Stimulated activated naive CD4-positive, alpha-beta T cell treated with Interleukin-2 at 50 U/mL for 16 hours (primary cell): ENCODE measurements around the gene ITGA7.
"Not testable (repeated sequence)": the region's sequence is repeated elsewhere in the genome, so short reads cannot be mapped to it uniquely, and the experiment has no call there.

Experiments
- DNase-seq: peaks from one replicate; lab custom pipeline; 2025; lab: John Stamatoyannopoulos, UW

ITGA7 gene

DNA sequence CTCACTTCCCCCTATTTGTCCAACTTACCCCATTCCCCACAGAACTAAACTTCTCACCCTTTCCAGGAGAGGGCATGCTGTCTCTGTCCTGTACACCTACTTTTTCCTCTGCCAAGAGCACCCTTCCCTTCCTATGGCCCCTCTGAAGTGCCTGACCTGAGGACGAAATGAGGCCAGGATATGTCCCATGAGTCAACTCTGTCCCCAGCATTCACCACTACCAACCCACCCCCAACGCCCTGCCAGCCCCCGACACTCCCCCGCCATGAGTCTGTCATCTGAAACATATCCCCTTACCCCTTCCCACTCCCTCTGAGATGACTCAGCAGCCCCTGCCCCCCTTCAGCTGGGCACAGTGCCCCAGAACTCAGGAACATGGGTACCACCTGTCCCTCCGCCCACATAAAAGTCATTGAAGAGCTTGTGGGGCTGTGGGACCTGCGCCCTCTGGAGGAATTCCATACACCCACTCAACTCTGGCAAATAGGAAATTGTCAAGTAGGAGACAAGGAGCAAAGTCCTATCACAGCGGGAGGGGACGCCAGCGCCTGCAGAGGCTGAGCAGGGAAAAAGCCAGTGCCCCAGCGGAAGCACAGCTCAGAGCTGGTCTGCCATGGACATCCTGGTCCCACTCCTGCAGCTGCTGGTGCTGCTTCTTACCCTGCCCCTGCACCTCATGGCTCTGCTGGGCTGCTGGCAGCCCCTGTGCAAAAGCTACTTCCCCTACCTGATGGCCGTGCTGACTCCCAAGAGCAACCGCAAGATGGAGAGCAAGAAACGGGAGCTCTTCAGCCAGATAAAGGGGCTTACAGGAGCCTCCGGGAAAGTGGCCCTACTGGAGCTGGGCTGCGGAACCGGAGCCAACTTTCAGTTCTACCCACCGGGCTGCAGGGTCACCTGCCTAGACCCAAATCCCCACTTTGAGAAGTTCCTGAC lies 26.3 kb downstream of the ITGA7 start:
- DNase-seq, result no peak

DNA sequence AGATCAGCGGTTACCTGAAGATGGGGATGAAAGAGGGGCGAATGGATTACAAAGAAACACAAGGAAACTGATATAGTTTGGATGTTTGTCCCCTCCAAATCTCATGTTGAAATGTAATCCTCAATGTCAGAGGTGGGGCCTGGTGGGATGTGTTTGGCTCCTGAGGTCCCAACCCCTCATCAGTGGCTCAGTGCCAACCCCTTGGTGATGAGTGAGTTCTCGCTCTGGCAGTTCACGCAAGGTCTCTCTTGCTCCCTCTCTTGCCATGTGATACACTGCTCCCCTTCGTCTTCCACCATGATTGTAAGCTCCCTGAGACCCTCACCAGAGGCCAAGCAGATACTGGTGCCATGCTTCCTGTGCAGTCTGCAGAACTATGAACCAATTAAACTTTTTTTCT lies 28.0 kb downstream of the ITGA7 start:
- DNase-seq, result no peak

DNA sequence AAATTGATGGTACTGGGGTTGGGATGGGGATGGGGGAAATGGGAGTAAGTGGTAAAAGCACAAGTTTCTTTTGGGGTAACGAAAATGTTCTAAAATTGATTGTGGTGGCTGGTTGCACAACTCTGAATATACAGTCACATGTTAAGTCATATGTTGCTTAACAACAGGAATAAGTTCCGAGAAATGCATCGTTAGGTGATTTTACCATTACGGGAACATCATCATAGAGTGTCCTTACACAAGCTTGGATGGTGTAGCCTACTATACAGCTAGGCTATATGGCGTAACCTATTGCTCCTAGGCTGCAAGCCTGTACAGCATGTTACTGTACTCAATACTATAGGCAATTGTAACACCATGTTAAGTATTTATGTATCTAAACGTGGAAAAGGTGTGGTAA lies 31.0 kb downstream of the ITGA7 start:
- DNase-seq, result no peak

DNA sequence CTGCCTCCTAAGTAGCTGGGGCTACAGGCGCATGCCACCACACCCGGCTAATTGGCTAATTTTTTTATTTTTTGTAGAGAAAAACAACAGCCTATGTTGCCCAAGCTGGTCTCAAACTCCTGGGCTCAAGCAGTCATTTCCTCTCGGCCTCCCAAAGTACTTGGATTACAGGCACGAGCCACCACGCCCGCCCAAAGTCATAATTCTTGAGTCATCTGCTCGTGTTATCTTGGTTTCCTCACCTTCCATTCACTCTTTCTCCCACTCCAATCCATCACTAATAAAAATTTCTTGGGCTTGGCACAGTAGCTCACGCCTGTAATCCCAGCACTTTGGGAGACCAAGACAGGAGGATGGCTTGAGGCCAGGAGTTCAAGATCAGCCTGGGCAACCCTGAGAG lies 32.0 kb downstream of the ITGA7 start:
- no peak for DNase-seq

DNA sequence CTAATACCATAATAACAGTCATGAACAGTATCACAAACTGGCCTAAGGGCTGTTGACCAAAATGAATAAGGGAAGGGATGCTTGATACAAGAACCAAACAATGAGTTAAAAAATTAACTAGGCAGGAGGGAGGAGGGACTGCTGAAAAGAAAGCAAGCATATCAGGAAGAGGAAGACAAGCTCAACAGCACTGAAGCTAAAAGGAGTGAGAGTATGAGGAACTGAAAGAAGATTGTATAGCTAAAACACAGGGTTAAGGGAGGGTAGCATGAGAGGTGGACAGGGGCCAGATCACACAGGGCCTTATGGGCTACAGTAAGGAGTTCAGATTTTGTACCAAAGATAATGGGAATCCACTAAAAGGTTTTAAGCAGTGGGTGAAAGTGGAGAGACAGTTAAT lies 34.1 kb downstream of the ITGA7 start:
- no peak for DNase-seq

DNA sequence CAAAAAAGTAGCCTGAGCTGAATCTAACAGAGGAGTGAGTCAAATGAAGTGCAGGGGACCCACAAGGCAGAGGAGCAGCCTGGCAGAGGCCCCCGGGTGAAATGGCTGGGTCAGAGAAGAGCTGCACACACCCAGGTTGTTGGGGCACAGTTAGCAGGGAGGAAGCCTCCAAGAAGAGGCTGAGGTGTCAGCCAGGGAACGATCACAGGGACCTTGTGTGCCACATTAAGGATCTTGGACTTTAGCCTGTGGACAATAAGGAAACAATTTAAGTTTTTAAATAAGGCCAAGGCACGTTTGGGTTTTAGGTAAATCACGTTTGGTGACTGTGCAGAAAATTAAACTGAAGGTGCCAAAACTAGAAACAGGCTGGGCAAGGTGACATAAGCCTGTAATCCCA lies 36.0 kb downstream of the ITGA7 start:
- DNase-seq, result no peak

DNA sequence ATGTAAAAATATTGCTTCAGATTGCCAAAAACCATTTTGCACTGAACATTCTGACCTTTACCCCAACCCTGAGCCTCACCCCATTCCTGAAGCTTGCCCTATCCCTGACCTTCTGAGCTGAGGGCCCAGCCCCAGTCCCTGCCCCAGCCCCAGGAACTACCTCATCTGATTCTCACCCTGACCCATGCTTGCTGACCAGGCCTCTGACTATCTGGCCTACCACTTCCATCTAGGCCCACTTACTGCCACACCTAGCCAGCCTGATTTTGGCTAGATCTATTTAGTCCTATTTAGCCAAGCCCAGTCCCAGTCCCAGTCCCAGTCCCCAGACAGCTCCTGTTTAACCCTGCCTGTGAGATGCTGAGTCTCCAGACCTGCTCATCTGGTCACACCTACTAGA lies 37.4 kb downstream of the ITGA7 start:
- no peak for DNase-seq

DNA sequence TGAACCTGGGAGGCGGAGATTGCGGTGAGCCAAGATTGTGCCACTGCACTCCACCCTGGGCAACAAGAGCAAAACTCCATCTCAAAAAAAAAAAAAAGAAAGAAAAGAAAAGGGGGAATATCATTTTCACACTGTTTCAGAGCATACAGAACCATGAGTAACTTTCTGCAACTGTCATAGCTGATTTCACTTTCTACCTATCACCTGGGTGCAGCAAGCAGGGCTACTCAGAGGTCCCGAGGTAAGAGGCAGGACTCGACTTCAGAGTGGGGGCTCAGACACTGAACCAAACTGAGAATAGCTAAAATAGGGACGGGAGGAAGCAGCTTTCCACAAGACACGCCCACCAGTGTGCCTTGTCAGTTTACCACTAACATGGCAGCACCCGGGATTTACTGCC lies 41.2 kb downstream of the ITGA7 start:
- DNase-seq, result no peak

DNA sequence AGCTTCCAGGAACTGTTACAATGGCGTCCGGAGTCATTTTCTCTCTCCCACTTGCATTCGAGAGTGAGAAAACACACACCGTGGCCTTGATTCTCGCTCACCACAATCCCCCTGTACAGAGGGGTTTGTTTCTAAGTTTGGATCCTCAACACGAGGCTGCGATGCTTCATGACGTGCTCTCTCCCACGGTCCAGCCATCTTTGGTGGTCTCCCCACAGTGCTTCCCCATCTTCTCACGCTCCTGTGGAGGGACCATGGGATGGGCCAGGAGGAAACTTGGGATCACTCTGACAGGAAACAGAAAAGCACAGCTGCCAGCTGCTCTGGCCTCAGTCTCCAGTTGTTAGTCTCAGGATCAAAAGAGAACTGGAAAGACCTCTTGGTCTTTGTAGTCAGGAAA lies 42.9 kb downstream of the ITGA7 start:
- DNase-seq, result no peak

DNA sequence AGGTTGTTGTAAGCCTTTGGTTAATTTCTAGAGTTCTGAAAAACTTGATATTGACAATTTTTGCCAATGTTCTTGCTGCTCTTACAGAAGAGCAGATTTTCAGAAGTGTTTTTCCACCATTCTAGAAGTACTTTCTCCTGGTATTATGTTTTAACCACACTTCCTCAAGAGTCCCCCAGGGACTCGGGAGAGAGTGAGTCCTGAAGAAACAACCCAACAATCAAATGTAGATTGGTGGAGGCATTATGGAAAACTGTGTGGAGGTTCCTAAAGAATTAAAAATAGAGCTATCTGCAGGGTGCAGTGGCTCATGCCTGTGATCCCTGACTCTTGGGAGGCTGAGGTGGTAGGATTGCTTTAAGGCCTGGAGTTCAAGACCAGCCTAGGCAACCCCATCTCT lies 44.3 kb downstream of the ITGA7 start:
- no peak for DNase-seq

DNA sequence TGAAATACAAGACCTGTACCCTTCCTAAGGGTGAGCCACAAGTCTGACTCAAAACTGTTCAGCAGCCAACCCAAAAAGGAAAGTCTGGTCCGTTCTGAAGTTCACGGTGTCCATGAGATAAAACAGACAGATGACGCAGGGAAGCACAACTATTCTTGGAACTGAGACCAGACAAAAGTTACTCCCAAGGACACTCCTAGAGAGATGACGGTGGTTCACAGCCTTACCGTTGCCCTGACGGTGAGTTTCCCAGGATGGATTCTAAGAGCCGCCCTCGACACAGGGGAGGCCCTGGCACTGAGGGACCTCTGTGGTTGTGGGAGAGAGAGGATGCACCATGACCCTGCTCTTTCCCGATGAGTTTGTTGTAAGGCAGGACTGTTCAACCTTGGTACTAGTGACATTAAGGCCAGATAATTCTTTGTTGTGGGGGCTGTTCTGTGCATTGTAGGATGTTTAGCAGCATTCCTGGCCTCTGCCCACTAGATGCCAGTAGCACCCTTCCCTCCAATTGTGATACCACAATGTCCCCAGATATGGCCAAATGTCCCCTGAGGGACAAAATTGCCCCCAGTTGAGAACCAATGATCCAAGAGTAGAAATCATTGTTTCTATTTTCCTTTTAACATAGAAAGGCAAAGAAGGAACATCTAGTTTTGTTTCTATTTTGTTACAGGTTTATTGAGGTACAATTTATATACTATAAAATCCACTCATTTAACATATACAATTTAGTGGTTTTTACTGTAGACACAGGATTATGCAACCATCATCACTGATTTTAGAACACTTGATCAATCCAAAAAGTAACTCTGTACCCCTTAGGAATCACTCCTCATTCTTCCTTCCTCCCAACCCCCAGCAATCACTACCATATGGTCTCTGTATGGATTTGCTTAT lies 48.0 kb downstream of the ITGA7 start:
- no peak for DNase-seq

DNA sequence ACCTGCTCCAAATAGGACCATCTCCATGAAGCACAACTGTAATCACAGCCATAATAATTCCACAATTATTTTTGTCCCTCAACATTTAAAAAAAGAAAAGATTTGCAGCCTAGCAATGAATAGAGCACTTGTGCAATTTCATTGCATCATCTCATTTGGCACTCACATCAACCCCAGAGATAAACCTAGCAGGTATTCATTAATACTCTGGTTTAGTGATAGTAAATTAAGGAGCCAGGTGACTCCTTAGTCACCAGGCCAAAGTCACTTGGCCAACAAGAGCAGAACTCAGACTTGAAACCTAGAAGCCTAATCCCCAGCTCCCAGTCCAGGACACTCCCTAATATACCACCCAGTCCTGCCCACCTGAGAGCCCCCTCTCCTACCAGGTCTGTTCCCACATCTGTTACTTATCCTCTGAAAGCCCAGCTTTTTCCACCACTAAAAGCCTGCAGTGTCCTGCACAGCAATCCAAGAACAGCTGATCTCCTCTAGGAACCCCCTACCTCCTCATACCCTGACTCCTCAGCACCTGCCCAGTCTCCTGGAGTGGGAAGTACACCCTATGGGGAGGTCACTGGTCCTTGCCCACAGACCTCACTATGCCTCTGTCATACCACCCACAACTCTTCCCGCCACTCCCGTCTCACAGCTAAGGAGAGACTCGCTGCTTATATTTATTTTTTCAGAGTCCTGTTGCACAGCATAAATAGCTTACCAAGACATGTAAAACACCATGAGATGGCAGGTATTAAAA lies 48.9 kb downstream of the ITGA7 start:
- no peak for DNase-seq

DNA sequence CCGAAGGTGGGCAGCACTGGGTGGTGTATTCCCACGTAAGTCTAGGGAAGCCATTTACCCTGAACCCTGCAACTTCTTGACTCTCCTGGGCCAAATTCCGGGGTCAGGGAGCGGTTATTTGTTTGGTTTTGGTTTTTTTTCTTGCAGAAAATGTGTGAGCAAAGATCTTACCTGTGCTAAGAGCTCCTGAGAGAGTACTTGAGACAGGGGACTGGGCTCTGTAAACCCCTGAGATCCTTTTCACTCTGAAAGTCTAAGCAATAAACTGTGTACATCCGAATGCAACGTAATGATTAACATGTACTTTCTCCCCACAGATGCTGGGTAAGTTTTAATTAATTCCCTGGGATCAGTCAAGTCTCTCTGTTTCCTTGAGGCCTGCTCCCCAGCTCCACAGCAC lies 49.5 kb downstream of the ITGA7 start:
- no peak for DNase-seq

DNA sequence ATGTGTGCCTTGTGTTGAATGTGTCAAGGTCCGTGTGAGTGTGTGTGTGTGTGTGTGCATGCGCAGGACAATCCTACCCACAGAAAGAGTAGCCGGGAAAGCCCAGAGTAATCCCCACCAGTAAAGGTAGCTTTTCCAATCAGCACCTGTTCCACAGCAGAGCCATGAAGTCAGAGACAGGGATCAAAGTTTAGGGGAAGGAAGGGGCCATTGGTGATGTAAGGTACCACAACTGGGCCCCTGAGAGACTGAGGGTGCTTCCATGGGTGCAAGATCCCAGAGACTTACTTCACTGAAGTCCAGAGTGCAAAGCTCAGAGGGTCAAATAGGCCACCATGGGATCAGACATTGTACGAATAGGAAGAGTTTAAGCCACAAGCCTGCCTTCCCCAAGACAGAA lies 50.5 kb downstream of the ITGA7 start:
- DNase-seq, result no peak

DNA sequence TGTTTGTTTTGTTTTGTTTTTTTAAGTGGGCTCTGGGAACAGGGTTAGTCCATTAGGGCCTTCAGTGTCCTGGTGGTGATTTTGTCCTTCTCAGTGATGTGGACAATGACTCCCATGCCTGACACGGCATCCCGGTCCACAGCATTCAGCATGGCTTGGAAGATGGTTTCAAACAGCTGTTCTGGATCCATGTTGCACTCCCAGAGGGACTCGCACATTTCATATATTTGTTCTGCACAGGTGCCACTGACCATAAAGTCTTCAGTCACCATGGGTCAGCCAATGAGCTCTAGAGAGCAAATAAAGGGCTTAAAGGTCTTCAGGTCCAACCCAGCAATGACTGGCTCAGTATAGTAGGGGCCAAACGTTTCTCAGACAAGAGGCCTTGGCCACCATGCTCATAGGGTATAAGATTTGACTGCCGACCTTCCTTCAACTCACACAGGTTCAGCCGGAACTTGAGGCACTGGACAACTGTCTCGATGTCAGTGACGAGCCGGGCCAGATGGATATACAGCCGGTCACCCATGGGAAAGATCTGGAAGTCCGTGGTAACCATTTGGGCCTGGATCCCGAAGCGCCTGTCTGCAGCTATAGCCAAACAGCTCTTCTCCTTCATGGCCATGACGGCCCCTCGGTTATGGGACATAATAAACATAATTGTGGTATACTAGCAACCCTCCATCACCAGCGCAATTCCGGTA lies 53.0 kb downstream of the ITGA7 start:
- no peak for DNase-seq

DNA sequence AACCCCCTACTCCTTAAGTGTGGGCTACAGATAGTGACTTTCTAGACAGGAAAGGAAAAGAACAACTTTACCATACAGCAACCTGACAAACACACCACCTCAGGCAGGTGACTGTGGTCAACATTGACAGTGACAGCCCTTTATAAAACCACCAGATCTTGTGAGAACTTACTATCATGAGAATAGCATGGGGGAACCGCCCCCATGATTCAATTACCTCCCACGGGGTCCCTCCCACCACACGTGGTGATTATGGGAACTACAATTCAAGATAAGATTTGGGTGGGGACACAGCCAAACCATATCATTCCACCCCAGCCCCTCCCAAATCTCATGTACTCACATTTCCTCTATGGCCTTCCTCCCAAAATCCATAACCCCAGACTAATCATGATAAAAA lies 54.7 kb downstream of the ITGA7 start:
- no peak for DNase-seq

DNA sequence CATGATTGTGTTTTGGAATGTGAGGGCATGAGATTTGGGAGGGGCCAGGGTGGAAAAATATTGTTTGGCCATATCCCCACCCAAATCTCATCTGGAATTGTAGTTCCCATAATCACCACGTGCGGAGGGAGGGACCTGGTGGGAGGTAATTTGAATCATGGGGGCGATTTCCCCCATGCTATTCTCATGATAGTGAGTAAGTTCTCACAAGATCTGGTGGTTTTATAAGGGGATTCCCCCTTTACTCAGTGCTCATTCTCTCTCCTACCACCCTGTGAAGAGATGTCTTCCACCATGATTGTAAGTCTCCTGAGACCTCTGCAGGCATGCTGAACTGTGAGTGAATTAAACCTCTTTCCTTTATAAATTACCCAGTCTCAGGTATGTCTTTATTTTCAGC lies 55.4 kb downstream of the ITGA7 start:
- DNase-seq, result peak; percentile 24

DNA sequence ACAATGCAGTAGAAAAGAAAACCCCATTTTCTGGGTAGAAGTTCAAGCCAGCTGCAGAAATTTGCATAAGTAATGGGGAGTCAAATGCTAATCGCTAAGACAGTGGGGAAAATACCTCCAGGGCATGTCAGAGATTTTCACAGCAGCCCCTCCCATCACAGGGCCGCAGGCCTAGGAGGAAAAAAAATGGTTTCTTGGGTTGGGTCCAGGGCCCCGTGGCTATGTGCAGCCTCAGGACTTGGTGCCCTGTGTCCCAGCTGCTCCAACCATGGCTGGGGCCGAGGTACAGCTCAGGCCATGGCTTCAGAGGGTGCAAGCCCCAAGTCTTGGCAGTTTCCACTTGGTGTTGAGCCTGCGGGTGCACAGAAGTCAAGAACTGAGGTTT lies 56.4 kb downstream of the ITGA7 start:
- no peak for DNase-seq

DNA sequence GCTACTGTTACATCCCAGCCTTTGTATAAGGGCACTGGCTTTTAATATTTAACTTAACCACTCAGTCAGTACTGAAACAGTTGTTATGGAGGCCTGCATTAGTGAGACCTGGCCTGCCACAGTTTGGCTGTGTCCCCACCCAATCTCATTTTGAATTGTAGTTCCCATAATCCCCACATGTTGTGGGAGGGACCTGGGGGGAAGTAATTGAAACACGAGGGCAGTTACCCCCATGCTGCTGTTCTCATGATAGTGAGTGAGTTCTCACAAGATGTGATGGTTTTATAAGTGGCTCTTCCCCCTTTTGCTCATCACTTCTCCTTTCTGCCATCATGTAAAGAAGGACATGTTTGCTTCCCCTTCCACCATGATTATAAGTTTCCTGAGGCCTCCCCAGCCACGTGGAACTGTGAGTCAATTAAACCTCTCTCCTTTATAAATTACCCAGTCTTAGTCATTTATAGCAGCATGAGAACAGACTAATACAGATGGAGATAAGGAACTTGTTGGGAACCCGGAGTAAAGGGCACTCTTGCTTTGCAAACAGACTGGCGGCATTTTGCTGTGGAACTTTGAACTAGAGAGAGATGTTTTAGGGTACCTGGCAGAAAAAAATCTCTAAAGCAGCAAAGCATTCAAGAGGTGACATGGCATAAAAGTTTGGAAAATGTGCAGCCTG lies 56.9 kb downstream of the ITGA7 start:
- not testable (repeated sequence) for DNase-seq

DNA sequence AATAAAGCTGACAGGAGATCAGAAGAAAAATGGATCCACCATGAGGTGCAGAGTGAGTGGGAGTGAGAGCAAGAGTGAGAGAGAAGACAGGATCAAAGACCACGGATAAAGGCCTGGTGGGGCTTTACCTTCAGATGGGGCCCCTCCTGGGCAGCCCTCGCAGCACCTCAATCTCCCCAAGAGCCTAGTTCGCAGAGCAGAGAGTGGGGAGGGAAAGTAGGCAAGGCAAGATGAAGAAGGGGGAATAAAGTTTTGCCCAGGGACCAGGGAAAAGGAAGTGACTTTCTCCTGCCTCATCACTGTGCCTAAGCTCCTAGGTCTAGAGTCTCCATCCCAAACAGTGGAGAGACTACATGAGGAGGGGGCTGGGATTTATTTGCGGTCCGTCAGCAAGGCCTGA lies 60.7 kb downstream of the ITGA7 start:
- no peak for DNase-seq

DNA sequence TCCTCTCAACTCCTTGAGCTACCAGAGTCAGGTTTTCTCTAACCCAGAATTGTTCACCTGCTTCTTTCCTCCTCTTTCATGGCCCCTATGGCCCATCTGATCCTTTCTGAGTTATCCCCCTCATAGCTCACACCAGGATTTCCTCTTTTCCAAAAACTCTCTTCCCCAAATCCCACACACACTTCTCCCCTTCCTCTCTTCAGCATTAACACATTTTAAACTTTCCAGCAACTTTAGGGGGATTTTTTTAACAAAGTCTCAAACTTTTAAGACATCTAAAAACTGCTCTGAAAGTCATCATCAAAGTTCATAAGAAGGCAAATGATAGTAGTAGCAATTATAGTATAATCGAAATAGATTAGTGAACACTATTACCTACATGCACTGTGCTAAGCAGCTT lies 63.1 kb downstream of the ITGA7 start:
- no peak for DNase-seq
